ENCODE data around the gene SLC2A6.

Gene SLC2A6

DNA sequence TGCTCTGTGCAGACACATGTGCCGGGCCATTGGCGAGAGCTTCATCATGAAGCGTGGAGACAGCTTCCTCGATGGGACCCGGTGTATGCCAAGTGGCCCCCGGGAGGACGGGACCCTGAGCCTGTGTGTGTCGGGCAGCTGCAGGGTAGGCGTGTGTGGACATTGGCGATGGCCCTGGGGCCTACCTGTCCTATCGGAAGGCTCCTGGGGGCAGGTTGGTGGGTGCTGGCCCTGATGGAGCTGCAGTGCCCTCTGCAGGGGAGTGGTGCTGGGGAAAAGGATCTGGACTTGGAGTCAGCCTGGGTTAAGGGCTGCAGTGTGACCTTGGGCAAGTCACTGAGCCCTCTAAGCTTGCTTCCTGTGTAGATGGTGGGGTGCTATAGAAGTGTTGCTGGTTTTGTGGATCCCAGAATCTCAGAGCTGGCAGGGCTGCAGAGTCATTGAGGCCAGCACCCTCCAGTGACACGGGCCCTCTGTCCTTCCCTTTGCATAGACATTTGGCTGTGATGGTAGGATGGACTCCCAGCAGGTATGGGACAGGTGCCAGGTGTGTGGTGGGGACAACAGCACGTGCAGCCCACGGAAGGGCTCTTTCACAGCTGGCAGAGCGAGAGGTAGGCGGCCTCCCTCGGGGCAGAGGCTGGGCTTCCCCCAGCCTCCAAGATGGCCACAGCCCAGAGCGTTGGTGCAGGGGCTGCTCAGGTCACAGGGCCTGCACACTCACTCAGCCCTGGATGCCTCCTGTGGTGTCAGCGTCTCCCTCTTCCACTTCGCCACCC, 41.0 kb downstream of the SLC2A6 start:
- DNase-seq (ENCODE audit: low spot score): no peak

DNA sequence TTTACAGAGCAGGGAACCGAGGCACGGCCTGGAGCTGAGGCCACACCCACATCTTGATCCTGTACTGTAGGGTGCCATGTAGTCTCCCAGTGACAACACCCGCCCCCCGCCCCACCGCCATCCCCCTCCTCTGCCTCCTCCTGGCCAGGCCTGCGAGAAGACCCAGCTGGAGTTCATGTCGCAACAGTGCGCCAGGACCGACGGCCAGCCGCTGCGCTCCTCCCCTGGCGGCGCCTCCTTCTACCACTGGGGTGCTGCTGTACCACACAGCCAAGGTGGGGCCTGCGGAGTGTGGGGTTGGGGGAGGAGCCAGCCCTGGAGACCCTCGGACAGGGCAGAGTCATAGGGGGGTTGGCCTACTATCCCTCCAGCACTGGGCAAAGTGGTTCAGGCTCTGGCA, 42.2 kb downstream of the SLC2A6 start:
- DNase-seq (ENCODE audit: low spot score): no peak

DNA sequence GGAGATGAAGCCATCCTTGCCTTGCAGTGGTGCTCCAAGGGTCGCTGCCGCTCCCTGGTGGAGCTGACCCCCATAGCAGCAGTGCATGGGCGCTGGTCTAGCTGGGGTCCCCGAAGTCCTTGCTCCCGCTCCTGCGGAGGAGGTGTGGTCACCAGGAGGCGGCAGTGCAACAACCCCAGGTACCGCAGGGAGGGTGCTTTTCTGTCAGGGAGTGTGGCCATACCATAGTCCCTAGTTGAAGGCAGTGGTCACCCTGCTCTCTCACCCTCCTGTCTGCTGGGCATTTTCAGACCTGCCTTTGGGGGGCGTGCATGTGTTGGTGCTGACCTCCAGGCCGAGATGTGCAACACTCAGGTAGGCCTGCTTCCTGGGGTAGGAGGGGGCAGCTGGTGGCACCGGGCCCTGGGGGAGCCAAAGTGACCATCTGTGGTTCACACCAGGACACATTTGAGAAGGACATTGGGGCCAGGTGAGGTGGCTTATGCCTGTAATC, 45.5 kb downstream of the SLC2A6 start:
- no peak for DNase-seq (ENCODE audit: low spot score)

DNA sequence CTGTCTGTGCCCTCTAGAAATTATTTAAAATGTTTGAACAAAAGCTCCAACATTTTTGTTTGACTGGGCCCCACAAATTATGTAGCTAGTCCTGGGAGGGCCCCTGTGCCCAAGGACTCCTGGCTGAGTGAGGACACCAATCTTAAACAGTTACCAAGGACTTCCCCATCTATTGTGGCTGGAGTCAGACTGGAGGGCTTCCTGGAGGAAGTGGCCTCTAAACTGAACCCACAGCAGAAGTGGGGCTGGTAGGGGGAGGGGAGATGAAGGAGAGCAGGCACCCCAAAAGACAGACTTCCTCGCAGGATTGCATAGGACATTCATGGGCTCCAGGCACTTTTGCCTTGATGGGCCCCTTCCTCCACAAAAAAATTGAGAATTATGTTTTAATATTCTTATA, 48.7 kb downstream of the SLC2A6 start:
- no peak for DNase-seq (ENCODE audit: low spot score)

DNA sequence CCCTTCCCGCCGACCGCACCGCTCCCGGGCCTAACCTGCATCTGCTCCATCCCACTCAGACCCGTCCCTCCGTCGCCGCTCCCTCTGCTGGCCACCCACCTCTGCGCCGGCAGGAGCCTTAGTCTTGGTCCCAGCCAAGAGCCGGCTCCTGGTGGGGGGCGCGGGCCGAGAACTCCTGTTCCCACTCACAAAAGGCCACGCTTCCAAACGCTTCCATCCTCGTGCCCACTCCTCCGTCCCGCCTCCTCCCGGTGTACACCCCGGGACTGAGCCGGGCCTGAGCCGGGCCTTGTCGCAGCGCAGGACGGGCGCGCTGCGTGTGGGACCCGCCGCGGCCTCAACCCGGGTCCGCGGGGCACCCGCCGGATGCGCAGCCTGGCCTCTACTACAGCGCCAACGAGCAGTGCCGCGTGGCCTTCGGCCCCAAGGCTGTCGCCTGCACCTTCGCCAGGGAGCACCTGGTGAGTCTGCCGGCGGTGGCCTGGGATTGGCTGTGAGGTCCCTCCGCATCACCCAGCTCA, 49.2 kb downstream of the SLC2A6 start:
- DNase-seq (ENCODE audit: low spot score): no peak

DNA sequence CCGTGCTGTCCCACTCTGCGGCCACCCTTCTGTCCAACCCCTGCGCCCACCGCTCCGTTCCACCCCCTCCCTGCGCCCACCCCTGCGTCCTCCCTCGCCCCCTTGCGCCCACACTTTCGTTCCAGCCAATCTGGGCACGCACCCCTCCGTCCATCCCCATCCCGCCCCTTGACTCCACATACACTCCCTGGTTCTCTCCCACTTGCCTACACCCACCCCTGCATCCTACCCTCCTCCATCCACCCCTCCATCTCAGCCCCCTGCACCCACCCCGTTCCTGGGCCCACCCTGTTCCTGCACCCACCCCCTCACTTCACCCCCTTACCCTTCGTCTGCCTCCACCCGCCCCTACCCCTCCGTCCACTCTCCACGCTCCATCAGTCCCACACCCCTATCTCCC, 49.7 kb downstream of the SLC2A6 start:
- DNase-seq (ENCODE audit: low spot score): no peak

DNA sequence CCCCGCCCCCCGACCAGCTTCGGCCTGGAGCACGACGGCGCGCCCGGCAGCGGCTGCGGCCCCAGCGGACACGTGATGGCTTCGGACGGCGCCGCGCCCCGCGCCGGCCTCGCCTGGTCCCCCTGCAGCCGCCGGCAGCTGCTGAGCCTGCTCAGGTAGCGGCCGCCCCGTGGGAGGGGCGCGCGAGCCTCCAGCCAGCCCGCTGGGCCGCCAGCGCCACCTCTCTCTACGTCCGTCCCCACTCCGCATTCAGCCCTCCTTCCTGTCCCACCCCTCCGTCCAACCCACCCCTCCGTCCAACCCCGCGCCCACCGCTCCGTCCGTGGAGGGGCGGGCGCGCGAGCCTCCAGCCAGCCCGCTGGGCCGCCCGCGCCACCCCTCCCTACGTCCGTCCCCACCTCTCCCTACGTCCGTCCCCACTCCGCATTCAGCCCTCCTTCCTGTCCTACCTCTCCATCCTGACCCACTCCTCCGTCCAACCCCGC, 50.2 kb downstream of the SLC2A6 start:
- DNase-seq (ENCODE audit: low spot score): no peak

DNA sequence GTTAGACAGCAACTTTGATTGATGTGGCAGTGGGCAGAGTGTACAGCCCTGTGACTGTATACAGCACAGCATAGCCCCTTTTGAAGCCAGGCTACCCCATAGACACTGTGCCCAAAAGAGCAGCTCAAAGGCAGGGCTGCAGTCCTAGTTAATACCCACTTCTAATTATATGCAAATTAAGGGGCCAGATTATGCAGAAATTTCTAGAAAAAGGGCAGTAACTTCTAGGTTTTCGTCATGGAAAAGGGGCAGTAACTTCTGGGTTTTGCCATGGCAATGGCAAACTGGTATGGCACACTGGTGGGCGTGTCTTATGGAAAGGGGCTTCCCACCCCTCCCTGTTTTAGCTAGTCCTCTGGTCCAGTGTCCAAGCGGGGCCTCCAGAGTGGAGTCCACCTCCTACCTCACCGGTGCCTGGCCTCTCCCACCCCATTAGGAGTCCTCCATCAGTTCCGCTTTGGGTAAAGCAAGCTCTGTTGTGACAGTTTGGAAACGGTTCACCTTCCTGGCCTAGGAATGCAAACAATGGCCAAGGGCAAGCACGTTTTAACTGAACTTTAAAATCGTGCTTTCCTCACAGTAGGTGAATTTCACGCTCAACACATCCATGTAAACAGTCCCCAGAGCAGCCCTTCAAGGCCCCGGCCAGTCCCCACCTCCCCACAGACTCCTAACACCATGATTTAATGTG, 51.1 kb downstream of the SLC2A6 start:
- no peak for DNase-seq (ENCODE audit: low spot score)

- no peak for DNase-seq (ENCODE audit: low spot score)
Measured at GRCh38 chr9:133426011-133426410, 52.9 kb downstream of the SLC2A6 start.

- no peak for DNase-seq (ENCODE audit: low spot score)
Measured at GRCh38 chr9:133425049-133425632, 53.8 kb downstream of the SLC2A6 start.

- DNase-seq (ENCODE audit: low spot score): no peak
Measured at GRCh38 chr9:133424187-133424586, 54.7 kb downstream of the SLC2A6 start.

DNA sequence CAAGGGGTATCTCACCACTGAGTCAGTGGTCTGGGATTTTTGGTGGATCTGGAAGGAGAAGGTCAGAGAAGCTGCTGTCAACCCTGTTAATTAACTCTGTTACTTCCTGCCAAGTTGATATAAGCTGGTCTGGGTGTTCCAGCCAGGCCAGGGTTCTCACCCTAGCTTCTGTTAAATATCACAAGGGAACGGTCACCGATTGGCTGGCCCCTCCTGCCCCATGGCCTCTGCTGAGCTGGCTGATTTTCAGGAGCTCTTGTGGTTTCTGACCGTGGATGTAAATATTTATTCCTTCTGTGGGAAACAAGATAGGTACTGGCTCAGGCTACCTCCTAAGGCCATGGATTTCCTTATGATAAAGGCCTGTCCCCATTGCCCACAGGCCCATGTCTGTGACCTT, 55.7 kb downstream of the SLC2A6 start:
- DNase-seq (ENCODE audit: low spot score): no peak

DNA sequence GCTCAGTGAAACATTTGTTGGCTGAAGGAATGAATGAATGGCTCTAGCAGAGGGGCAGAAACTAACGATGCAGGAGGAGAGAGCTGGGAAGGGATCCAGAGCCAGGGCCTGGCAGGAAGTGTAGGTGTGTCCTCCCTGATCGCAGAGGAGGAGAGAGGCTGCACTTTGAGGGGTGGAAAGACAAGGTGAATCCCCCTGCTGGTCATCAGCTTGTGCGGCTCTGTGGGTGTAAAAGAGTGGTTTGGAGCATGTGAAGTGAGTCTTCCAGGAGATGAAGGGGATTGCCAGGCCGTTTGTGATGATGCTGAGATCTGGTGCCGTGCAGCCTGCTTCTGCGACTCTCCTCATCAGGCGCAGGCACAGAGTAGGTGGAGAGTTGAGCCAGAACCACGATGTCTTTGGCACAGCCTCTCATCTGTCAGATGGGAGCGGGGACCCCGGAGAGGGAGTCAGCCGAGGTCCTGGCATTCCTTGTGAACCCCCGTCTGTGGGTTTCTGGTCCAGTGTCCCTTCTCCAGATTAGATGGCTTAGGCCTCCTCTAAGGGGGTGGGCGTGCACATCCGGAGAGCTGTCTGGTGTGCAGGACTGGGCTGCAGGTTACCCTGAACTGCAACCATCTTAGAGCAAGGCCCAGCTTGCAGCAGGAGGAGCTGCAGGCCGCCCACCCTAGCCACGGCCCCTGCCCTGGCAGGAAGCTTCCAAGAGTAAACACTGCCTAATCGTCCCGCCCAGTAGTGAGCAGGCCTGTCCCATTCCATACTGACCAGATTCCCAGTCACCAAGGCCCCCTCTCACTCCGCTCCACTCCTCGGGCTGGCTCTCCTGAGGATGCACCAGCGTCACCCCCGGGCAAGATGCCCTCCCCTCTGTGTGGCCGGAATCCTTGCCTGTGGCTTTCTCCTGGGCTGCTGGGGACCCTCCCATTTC, 57.0 kb downstream of the SLC2A6 start, which contains the start of gene ADAMTS13:
TSS of gene ADAMTS13 (plus strand) at position 753 of the 928 bp plus-strand sequence. CDS start at position 830, 77 bp downstream.
- no peak for DNase-seq (ENCODE audit: low spot score)

Data from left forelimb (tissue), 1 donor.